GM21360 (cell line): ENCODE data around the gene PRG2.

ENCODE experiments used
- ATAC-seq: cut with Tn5 transposase; IDR thresholded peaks from one replicate; pipeline ENCODE4 v1.9.1; 2021; ENCODE audit warnings: mild to moderate bottlenecking, moderate library complexity; ENCODE audit not compliant: unreplicated experiment

The PRG2 gene

GRCh38 chr11:57390535-57390934 is at the start of gene PRG2:
TSS of gene PRG2 (minus strand) at chr11:57390650. CDS start at chr11:57389944, 706 bp downstream.
- no peak for ATAC-seq

DNA sequence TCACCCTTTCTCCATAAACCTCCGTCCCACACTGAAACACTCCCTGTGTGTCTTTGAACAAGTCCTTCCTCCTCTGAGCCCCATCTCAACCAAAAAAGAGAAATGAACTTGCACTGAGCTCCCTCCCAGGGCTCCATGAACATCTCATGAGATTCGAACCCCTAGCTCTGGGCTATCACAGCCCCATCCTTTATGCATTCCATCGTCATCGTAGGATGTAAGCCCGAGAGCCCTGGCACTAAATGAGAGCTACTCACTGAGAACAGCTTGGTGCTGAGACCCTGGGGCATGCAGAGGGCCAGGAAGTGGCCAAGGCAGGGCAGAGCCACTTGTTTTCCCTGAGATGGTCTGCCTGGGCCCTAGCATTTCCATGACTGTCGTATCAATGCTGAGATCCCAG is 49.3 kb upstream of the PRG2 start:
- ATAC-seq, result no peak

DNA sequence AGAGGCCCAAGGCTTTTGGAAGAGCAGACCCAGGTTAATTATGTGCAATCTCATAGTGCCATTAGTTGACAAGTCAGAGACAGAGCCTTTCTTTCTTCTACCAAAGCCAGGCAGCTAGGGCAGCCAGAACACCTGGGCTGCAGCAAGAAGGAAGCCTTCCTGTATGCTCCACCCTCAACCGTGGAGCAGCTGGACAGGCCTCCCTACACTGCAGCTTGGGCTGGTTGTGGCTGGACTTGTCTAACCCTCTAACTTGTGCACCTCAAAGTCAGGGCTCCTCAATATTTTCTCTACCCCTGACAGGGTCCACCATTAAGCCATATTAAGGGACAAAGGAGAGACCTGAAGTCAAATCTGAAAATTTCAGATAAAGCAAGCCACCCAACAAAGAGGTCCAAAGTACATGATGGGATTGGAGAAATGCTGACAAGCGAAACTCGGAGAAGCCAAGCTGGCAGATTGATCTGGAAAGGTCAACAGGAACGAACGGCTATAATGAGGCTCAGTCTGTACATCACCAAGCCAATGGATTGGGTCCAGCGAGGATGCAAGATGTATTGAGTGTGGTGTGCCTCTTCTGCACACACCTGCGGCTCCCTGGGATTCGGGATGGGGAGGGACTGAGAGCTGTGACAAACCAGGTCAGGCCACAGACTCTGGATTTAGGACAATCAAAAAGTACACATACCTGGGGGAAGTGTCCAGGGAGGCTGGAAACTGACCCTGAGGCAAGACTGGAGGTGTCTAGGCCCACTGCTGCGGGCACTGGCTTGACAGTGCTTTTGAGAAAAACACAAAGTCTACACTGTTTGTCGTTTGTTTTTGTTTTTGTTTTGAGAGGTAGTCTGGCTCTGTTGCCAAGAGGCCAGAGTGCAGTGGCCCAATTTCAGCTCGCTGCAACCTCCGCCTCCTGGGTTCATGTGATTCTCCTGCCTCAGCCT is 48.2 kb upstream of the PRG2 start:
- no peak for ATAC-seq

DNA sequence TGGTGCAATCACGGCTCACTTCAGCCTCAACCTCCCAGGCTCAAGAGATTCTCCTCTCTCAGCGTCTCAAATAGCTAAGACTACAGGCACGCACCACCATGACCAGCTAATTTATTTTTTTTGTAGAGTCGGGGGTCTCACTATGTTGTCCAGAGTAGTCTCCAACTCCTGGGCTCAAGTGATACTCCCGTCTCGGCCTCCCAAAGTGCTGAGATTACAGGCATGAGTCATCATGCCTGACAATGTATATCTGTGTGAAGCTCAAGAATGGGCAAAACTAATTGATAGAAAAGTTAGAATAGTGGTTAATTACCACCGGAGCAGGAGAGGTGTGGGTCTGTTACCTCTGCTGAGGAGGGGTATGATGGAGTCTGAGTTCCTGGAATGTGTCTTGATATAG is 45.6 kb upstream of the PRG2 start:
- ATAC-seq, result no peak

DNA sequence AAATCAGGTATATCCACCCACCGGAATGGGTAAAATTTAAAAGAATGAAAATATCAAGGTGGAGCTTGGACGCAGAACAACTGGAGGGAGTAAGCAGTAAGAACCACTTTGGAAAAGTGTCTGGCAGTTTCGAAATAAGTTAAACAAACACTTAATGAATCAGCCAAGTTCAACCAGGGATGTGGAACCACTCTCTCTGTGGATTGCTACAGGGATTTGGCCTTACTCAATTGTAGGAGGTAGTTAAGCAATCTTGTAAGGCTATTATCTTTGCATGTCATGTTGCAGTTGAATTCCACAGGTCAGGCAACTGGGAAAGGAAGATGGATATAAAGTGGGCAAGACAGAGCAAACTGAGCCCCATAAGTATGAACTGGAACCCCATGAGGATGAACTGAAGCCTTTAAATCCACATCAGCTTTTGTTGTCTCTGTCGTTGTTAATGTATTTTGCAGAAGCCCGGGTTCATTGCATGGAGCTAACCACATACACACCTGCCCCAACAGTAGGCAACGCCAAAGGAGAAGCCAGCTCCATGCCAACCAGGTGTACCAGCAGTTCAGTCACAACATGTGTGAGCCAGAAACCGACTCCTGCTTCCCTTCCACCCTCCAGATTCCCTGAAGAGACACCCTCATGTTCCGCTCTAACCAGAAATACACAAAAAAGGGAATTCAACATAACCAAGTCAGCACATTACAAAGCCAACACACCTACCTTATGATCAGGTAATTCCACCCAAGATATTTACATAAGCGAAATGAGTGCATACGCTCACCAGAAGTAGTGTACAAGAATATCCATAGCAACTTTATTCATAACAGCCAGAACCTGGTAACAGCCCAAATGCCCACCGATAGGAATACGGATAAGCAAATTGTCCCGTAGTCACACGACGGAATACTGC is 44.4 kb upstream of the PRG2 start:
- no peak for ATAC-seq

DNA sequence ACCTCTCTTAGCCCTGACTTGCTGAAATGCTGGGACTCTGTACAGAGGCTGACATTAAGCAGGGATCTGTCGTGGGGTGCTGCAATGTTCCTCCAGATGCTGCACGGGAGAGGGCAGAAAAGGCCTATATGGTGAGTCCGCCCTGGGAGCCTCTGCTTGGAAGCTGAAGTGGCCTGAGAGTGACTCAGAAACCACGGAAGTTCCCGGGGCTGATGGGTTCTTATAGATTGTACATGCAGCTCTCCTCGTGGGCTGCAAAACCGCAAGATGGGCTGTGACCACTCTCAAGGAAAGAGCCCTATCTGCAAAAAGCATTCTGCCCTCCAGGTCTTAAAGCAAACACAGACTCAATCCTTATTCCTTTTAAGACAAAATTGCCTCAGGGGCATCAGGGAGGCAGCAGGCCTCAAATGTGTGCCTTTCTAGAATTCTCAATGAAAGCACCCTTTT is 42.3 kb upstream of the PRG2 start:
- ATAC-seq, result peak; percentile 51

GRCh38 chr11:57432149-57432561 is 41.7 kb upstream of the PRG2 start:
- peak; percentile 16 for ATAC-seq

DNA sequence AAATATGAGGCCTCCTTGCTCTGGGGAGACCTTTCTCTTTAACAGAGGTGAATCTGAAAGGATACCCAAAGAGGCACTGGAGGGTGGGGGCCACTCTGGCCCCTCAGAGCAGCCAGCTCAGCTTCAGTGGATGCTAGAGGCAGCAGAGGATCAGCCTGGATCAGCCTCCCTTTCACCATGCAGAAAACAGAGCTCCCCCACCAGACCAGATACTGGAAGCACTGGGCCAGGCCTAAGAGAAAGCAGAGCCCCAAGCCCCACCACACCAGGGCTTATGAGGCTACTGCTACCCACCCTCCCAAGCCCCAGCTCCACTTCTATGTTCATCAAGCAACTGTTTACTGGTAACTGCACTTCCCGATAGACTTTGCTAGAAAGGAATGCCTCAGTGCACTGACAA is 40.5 kb upstream of the PRG2 start:
- ATAC-seq, result no peak

- ATAC-seq, result no peak
Observed at GRCh38 chr11:57429946-57430345, 39.5 kb upstream of the PRG2 start.

GRCh38 chr11:57428643-57429042 is 38.2 kb upstream of the PRG2 start:
- ATAC-seq, result no peak

DNA sequence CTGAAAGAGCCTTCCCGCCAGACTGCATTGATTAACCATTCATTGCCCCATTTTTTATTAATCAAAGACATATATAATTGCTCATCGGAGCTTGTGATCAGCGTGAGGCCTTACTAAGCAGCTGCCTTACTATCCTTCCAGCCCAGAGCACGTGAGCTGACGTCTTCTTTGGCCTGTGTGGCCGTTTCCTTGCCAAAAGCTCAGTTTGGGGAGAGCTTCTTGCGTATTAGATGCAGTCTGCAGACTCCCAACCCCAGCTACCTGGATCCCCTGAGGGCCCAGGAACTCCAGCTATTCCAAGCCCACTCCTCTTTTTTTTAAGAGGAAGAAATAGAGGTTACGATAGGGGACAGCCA is 37.3 kb upstream of the PRG2 start:
- no peak for ATAC-seq

GRCh38 chr11:57426929-57427726 is 36.7 kb upstream of the PRG2 start, which contains the start of gene SLC43A3:
TSS of gene SLC43A3 (minus strand) at chr11:57427121. CDS start at chr11:57426172, 949 bp downstream.
- ATAC-seq, result peak; percentile 61

DNA sequence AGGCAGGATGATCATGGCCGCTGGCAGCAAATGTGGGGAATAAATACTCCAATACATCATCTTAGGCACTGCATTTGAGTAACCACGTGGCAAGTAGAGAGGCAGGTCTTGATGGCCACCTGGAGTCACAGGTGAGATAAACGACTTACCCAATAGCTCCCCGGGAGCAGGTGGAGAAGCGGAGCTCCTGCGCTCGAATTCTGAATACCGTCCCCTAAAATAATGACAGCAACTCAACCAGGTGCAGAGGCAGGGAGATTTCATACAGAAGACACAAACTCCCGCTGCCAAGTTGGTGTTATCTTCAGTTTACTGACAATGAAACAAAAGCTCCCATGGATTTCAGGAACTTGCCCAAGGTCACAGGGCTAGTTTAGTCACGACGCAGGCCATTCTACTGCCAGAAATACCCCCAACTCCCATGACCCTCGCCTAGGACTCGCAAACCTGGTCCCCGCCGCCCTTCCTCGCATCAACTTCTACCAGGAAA is 36.0 kb upstream of the PRG2 start:
- ATAC-seq, result peak; percentile 0

DNA sequence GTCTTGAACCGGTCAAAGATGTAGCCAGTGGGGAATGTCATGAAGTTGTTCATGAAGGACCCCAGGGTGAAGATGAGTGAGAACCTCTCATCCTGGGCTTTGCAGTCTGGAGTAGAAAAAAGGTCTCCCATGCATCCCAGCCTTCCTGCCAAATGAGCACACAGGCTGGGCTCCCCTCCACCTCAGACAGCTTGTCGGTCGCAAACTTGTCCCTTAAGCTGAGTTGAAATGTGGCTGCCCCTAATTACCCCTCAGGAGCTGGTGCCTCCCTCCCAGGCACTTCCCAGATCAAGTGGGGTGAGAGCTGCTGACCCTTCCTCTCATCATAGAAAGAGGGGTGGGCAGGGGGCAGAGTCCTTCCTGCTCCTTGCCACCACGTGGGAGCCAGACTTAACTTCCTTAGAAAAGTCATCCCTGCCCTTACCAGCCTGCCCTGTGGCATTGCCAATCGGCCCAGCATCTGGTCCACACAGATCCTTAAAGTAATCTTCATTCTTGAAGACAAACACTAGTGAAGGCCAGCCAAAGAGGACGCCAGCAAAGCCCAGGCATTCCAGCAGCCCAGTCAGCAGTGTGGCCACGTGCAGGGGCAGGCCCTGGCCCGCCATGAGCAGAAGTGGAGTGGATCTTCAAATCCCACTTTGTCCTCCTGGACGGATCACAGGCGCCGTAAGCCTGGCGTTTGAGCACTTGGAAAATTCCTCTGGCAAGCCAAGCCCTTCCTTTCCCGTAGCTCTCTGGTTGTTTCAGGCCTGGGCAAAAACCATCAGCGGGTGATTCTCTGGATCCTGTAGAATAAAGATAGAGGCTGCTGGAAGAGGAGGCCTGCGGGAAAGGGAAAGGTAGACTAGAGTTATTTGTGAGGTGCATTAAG is 35.4 kb upstream of the PRG2 start:
- no peak for ATAC-seq

- ATAC-seq, result peak; percentile 91
Observed at GRCh38 chr11:57424792-57425564, 34.5 kb upstream of the PRG2 start.

DNA sequence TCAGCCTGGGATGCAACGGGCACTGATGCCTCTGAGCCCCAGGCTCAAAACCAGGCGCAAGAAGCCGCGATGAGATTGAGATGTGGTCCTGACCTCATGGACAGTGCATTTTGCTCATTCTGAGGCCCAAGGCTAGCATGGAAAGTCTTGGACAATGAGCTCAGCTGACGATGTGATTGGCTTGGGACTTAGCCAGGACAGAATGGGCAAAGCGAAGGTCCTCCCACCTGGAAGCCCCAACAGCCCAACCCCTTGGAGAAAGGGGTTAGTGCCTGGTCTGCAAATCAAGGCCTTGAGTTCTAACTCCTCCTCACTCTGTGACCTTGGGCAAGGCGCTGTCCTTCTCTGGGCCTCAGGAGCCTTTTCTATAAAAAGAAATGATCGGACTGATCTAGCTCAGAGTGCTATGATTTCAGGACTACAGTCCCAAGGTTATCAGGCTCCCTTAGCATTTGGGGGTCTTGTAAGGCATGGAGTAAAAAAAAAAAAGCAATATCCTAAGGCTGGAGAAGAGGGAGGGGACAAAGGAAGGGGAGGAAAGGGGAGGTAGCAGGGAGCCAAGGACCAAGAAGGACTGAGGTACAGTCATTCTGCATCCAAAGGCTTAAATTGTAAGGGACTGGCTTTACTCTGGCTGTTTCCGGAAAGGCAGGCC is 33.8 kb upstream of the PRG2 start:
- ATAC-seq, result no peak

- no peak for ATAC-seq
Observed at GRCh38 chr11:57422669-57423068, 32.2 kb upstream of the PRG2 start.

- no peak for ATAC-seq
Observed at GRCh38 chr11:57421805-57422204, 31.4 kb upstream of the PRG2 start.
